B cell (primary cell): Measurements from ENCODE around the gene LIME1. TPM values are rescaled to one million over a fixed set of nuclear protein-coding genes. Genes with fewer than 3 reads are reported as not detected.

Experiments used
- ATAC-seq: fragments of 200-7000 bp; cut with Tn5 transposase; one replicate; pipeline ENCODE4 v1.10.0; 2021; ENCODE audit warnings: low read depth, mild to moderate bottlenecking, moderate number of reproducible peaks, moderate library complexity
- CTCF ChIA-PET: fragments of 350-600 bp; sonication (Branson Sonifier 250); formaldehyde crosslinking; loops from one replicate; lab custom pipeline; 2021; ENCODE audit warnings: antibody characterized with exemption, inconsistent platforms; lab: Charles Lee
- POLR2A ChIA-PET: fragments of 350-600 bp; sonication (Branson Sonifier 250); formaldehyde crosslinking; loops from one replicate; lab custom pipeline; 2021; ENCODE audit warnings: antibody characterized with exemption; lab: Charles Lee
- DNase-seq: peaks from one replicate; pipeline ENCODE4 v3.0.0; 2013
- H2AFZ ChIP-seq: 2 replicates; pipeline ENCODE4 v1.6.1; 2012; ENCODE audit warnings: mild to moderate bottlenecking, low read depth, low read length; ENCODE audit not compliant: insufficient read depth, poor library complexity, severe bottlenecking
- H3K27ac ChIP-seq, 2 donors: 1 replicate in 1 of 2; 2 replicates in 1 of 2; pipeline ENCODE4 v1.5.1; 2012 to 2013; ENCODE audit warnings: low read length in 2 of 2, mild to moderate bottlenecking in 2 of 2, moderate library complexity in 1 of 2
- H3K27me3 ChIP-seq, 4 experiments: fragments of 200-600 bp in 1 of 4; sonication (generic) in 1 of 4; replicated peaks in 1 of 4; 1 replicate in 2 of 4; 2 replicates in 2 of 4; pipeline versions ENCODE4 v1.6.1 to v1.7.0; 2013 to 2016; ENCODE audit warnings: low read length in 3 of 4, mild to moderate bottlenecking in 2 of 4, mixed read lengths in 1 of 4, moderate library complexity in 1 of 4; ENCODE audit not compliant: insufficient read depth in 4 of 4, control insufficient read depth in 3 of 4; ENCODE audit errors: control extremely low read depth in 1 of 4
- H3K36me3 ChIP-seq, 2 experiments: replicated peaks in 1 of 2; 1 replicate in 1 of 2; 2 replicates in 1 of 2; pipeline versions ENCODE4 v1.6.1 to v1.7.1; 2013; ENCODE audit warnings: low read length in 1 of 2; ENCODE audit not compliant: insufficient read depth in 2 of 2, control insufficient read depth in 1 of 2; ENCODE audit errors: control extremely low read depth in 1 of 2, extremely low read depth in 1 of 2
- H3K4me1 ChIP-seq, 2 donors: fragments of 200-600 bp in 1 of 2; sonication (generic) in 1 of 2; 1 replicate in 1 of 2; 2 replicates in 1 of 2; pipeline versions ENCODE4 v1.5.1 to v1.6.1; 2013 to 2017; ENCODE audit warnings: low read length in 2 of 2; ENCODE audit not compliant: control insufficient read depth in 2 of 2, insufficient read depth in 2 of 2
- H3K4me2 ChIP-seq: replicated peaks from 2 replicates; pipeline ENCODE3; 2012; ENCODE audit warnings: mild to moderate bottlenecking, low read depth, low read length; ENCODE audit not compliant: poor library complexity, severe bottlenecking
- H3K4me3 ChIP-seq, 5 experiments: fragments of 200-600 bp in 1 of 5; sonication (generic) in 1 of 5; 1 replicate in 3 of 5; 2 replicates in 2 of 5; pipeline versions ENCODE4 v1.5.1 to v1.7.0; 2011 to 2016; ENCODE audit warnings: low read length in 4 of 5, mild to moderate bottlenecking in 4 of 5, low read depth in 2 of 5, control low read depth in 1 of 5, moderate library complexity in 1 of 5; ENCODE audit not compliant: insufficient read depth in 1 of 5; ENCODE audit errors: control extremely low read depth in 1 of 5, extremely low read depth in 1 of 5
- H3K79me2 ChIP-seq: fragments of 200-600 bp; sonication (generic); one replicate; pipeline ENCODE4 v1.6.0; 2016; ENCODE audit warnings: low read length; ENCODE audit not compliant: control insufficient read depth, insufficient read depth
- H3K9ac ChIP-seq: fragments of 200-600 bp; sonication (generic); 2 replicates; pipeline ENCODE4 v1.6.1; 2017; ENCODE audit warnings: mild to moderate bottlenecking, low read length, moderate library complexity
- H3K9me3 ChIP-seq, 3 donors: one replicate each; pipeline versions ENCODE4 v1.6.1 to v1.7.1; 2013; ENCODE audit warnings: low read length in 2 of 3; ENCODE audit not compliant: control insufficient read depth in 2 of 3, insufficient read depth in 1 of 3; ENCODE audit errors: control extremely low read depth in 1 of 3
- H4K20me1 ChIP-seq: 2 replicates; pipeline ENCODE4 v1.6.0; 2012; ENCODE audit warnings: mild to moderate bottlenecking, low read length; ENCODE audit not compliant: insufficient read depth, control insufficient read depth, poor library complexity, severe bottlenecking
- H3K27ac Mint-ChIP-seq: one replicate; pipeline ENCODE4 v1.8.0; 2021; ENCODE audit warnings: mixed read lengths
- H3K27me3 Mint-ChIP-seq: one replicate; pipeline ENCODE4 v1.8.0; 2021; ENCODE audit warnings: mixed read lengths
- H3K4me1 Mint-ChIP-seq: one replicate; pipeline ENCODE4 v1.8.0; 2021; ENCODE audit warnings: mixed read lengths
- H3K4me3 Mint-ChIP-seq: one replicate; pipeline ENCODE4 v1.8.0; 2021; ENCODE audit warnings: mixed read lengths
- H3K9me3 Mint-ChIP-seq: one replicate; pipeline ENCODE4 v1.8.0; 2022; ENCODE audit warnings: mixed read lengths; ENCODE audit not compliant: insufficient read depth
- CTCF ChIP-seq: fragments of 200-600 bp; IDR thresholded peaks from one replicate; pipeline ENCODE4 v1.8.0; 2022; ENCODE audit warnings: antibody characterized with exemption, mild to moderate bottlenecking
- EZH2 ChIP-seq: IDR thresholded peaks from 2 replicates; pipeline ENCODE4 v1.6.1; 2012; ENCODE audit warnings: borderline replicate concordance, low read depth, mild to moderate bottlenecking, moderate library complexity, low read length; ENCODE audit not compliant: insufficient read depth, poor library complexity, severe bottlenecking
- WGBS: methylation state at CpG from one replicate; pipeline ENCODE4 v1.1.5; 2013; ENCODE audit warnings: missing lambda C conversion rate; ENCODE audit not compliant: insufficient coverage; 5-methylcytosine and 5-hydroxymethylcytosine counted together
- intact Hi-C: fragments of 100-400 bp; cut with micrococcal nuclease; formaldehyde crosslinking; loops from one replicate; pipeline ENCODE4 v1.10.0; 2022
- polyA plus RNA-seq: library from polyadenylated mRNA; depleted of rRNA; stranded (reverse); fragments of >200 nt; gene quantifications from 2 replicates; pipeline ENCODE4 v1.2.3, GENCODE V29; 2012
- total RNA-seq, 2 donors: library from RNA; stranded (reverse); fragments of 120-200 nt in 1 of 2; gene quantifications; 1 replicate in 1 of 2; 2 replicates in 1 of 2; pipeline versions ENCODE4 v1.2.3 to v1.2.4, GENCODE V29; 2013 to 2022

Gene LIME1
- total and polyA plus RNA-seq, 2 donors (not counting 1 experiment from before 2014, with no cell fraction given): 14.5 to 95.2 TPM

DNA sequence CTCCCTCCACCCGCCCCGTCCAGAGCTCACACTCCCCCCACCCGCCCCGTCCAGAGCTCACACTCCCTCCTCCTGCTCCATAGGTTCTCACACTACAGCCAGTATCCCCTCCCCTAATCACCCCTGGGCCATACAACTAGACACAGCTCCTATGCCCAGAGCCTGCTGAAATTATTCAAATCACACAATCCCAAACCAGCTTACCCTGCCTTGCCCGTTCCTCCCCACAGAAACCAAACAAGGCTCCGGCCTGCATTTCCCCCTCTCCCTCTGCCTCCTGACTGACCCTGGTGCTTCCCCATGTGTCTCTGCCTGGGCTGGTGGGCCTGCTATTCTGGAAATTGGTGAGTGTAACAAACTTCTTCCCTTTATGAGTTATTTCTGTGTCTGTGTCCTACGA, 21.7 kb downstream of the LIME1 start:
- POLR2A ChIA-PET: no interaction called here
- Mint-ChIP-seq H3K27me3 (peaks cover 4% of the 10 kb centered on the region), H3K9me3 (no peaks in the 10 kb centered on the region), H3K27ac (no peak overlapping the region), H3K4me3 (no peak overlapping the region), H3K4me1 (no peaks in the 10 kb centered on the region)
- Histone ChIP-seq H2AFZ (no peak overlapping the region), H3K27ac (no peak overlapping the region), H3K4me2 (no peak overlapping the region), H3K4me3 (no peak overlapping the region), H3K27me3 (no peaks in the 10 kb centered on the region), H3K79me2 (no peaks in the 10 kb centered on the region), H4K20me1 (no peaks in the 10 kb centered on the region), H3K9ac (no peak overlapping the region), H3K4me1 (no peaks in the 10 kb centered on the region), H3K9me3 (no peaks in the 10 kb centered on the region), H3K36me3 (no peaks in the 10 kb centered on the region)
- intact Hi-C loops: no loop called here
- DNase-seq (no peak), ATAC-seq (no peak)
- TF ChIP-seq CTCF: no peak
- no peak for TF ChIP-seq EZH2
- 80% methylated on average over 1 of the region's 7 CpGs for WGBS
- CTCF ChIA-PET: interaction anchor here (0.7 kb wide), 1 partner anchor 28 kb away, joined by 3 read pairs; no protein-coding TSS in a partner anchor

DNA sequence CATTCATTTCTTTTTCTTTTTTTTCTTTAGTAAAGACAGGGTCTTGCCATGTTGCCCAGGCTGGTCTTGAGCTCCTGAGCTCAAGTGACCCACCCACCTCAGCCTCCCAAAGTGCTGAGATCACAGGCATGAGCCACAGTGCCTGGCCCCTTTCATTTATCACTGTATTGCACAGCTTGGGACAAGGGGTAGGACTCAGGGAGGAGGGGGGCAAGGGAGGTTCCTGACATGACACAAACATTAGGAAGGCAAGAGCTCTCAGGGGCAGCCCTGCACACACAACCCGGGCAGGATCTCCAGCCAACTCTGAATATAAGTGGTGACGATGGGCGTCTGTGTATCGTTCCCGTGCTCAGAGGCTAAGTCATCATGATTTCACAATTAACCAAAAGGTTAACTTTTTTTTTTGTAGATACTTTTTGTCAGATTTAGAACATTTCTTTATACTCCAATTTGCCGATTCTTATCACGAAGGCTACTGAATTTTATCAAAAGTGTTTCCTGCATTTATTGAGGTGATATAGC, 23.0 kb downstream of the LIME1 start:
- intact Hi-C loops: no loop called here
- Histone ChIP-seq H3K79me2 (no peaks in the 10 kb centered on the region), H3K4me1 (no peaks in the 10 kb centered on the region), H3K9ac (no peak overlapping the region), H3K4me2 (no peak overlapping the region), H3K9me3 (no peaks in the 10 kb centered on the region), H4K20me1 (no peaks in the 10 kb centered on the region), H3K4me3 (no peak overlapping the region), H3K27ac (no peak overlapping the region), H3K36me3 (no peaks in the 10 kb centered on the region), H3K27me3 (no peaks in the 10 kb centered on the region), H2AFZ (no peak overlapping the region)
- ATAC-seq (no peak), DNase-seq (no peak)
- peaks cover 4% of the 10 kb centered on the region for H3K27me3 Mint-ChIP-seq
- ChIA-PET POLR2A (no interaction called here), CTCF (interaction anchor here (0.7 kb wide), 1 partner anchor 27 kb away, joined by 3 read pairs; no protein-coding TSS in a partner anchor)
- H3K9me3 Mint-ChIP-seq: no peaks in the 10 kb centered on the region
- 25% methylated on average over 1 of the region's 7 CpGs for WGBS
- no peak overlapping the region for H3K4me3 Mint-ChIP-seq
- no peak overlapping the region for H3K27ac Mint-ChIP-seq
- H3K4me1 Mint-ChIP-seq: no peaks in the 10 kb centered on the region
- TF ChIP-seq EZH2: no peak
- TF ChIP-seq CTCF: no peak
